DND-41 (cell line): ENCODE measurements around the gene R3HDM1.

Experiments
- EZH2 ChIP-seq: IDR thresholded peaks from 3 replicates; pipeline ENCODE4 v1.6.1; 2012; ENCODE audit warnings: borderline replicate concordance, low read depth, mild to moderate bottlenecking, moderate library complexity, low read length, inconsistent platforms; ENCODE audit not compliant: severe bottlenecking
- TF ChIP-seq, protein P1 (sequence below): IDR thresholded peaks from 2 replicates; pipeline ENCODE4 v1.5.1; 2012; ENCODE audit warnings: borderline replicate concordance, low read length, moderate library complexity, mild to moderate bottlenecking; ENCODE audit not compliant: poor library complexity, severe bottlenecking; ENCODE audit errors: extremely low read depth

DNA sequence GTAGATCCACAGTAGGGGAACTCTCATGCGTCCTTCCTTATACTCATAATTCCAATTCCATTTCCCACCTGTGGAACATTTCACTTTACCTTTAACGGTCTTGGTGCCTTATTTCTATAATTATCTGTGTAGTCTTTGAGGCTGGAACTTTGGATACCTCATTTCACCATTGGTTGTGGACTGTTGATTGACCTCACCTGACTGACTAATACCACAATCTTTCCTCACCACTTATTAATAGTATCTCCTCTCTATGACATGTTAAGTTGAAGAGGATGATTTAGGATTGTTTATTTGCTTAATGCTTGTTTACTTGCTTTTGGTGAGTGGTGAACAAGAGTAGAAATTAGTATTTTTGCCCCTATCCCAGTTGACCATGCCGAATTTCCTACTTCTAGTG, 50.0 kb downstream of the R3HDM1 start:
- no peak for TF ChIP-seq EZH2
- TF ChIP-seq, protein P1, sequence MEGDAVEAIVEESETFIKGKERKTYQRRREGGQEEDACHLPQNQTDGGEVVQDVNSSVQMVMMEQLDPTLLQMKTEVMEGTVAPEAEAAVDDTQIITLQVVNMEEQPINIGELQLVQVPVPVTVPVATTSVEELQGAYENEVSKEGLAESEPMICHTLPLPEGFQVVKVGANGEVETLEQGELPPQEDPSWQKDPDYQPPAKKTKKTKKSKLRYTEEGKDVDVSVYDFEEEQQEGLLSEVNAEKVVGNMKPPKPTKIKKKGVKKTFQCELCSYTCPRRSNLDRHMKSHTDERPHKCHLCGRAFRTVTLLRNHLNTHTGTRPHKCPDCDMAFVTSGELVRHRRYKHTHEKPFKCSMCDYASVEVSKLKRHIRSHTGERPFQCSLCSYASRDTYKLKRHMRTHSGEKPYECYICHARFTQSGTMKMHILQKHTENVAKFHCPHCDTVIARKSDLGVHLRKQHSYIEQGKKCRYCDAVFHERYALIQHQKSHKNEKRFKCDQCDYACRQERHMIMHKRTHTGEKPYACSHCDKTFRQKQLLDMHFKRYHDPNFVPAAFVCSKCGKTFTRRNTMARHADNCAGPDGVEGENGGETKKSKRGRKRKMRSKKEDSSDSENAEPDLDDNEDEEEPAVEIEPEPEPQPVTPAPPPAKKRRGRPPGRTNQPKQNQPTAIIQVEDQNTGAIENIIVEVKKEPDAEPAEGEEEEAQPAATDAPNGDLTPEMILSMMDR, result no peak
